Measurements from ENCODE around the gene PUSL1. TPM values are rescaled to one million over a fixed set of nuclear protein-coding genes. Genes with fewer than 3 reads are reported as not detected.

Gene PUSL1
- total and polyA plus RNA-seq, 2 of the 4 experiments (the other 2 are of a cell fraction): 10.9 to 33.0 TPM

- peaks cover 11% of the 10 kb centered on the region for H3K4me1 ChIP-seq (ENCODE audit: control insufficient read depth, insufficient read depth, low read length)
- no peak overlapping the region for H4K8ac ChIP-seq (ENCODE audit: low read depth in 2 of 2, low read length in 2 of 2)
- BruUV-seq (replicated peaks): no TSS peak
- no peak overlapping the region for H3K56ac ChIP-seq (ENCODE audit: extremely low read depth, insufficient read depth, low read length)
- no peak overlapping the region for H2BK15ac ChIP-seq (ENCODE audit: low read depth, low read length)
- in situ Hi-C loops (cut with MboI; ENCODE audit: low sequenced_read_pairs): no loop called here
- no peak for TF ChIP-seq ELK1 (IDR thresholded peaks at IDR 0.05; ENCODE audit: borderline replicate concordance, low read depth, low read length)
- TF ChIP-seq POLR2A (IDR thresholded peaks at IDR 0.05; ENCODE audit: low read depth, low read length): no peak
- TF ChIP-seq FOS (IDR thresholded peaks at IDR 0.05; ENCODE audit: low read depth, low read length): no peak
- no peak for TF ChIP-seq BHLHE40 (IDR thresholded peaks at IDR 0.05; ENCODE audit: low read depth, low read length)
- no peak for TF ChIP-seq SMC3 (IDR thresholded peaks at IDR 0.05; ENCODE audit: low read depth, low read length)
- TF ChIP-seq, protein P1, sequence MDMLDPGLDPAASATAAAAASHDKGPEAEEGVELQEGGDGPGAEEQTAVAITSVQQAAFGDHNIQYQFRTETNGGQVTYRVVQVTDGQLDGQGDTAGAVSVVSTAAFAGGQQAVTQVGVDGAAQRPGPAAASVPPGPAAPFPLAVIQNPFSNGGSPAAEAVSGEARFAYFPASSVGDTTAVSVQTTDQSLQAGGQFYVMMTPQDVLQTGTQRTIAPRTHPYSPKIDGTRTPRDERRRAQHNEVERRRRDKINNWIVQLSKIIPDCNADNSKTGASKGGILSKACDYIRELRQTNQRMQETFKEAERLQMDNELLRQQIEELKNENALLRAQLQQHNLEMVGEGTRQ (IDR thresholded peaks at IDR 0.05; ENCODE audit: low read depth, low read length): no peak
- no peaks in the 10 kb centered on the region for H3K9me3 ChIP-seq (ENCODE audit: control insufficient read depth, insufficient read depth, low read length)
- no peak overlapping the region for H3K4me3 ChIP-seq (ENCODE audit: insufficient read depth, low read depth, low read length)
- WGBS, 2 experiments (ENCODE audit: extremely low coverage in 2 of 2, insufficient read length in 1 of 2): 94% methylated on average over 13 of the region's 22 CpGs; no CpG with 5 or more reads in 1 of the 2 experiments
- H2AK5ac ChIP-seq (ENCODE audit: low read depth, low read length): no peak overlapping the region
- H3K79me1 ChIP-seq (ENCODE audit: low read depth in 1 of 2, low read length in 2 of 2): peaks cover 12 to 49% of the 10 kb centered on the region in 2 experiments
- peak overlapping the region; percentile 72 for H2AK9ac ChIP-seq (replicated peaks; ENCODE audit: low read depth, low read length, poor library complexity)
- no peak overlapping the region for H3K14ac ChIP-seq (replicated peaks; ENCODE audit: low read depth, low read length)
- no peak overlapping the region for H2AFZ ChIP-seq (replicated peaks; ENCODE audit: low read length, poor library complexity)
- H4K91ac ChIP-seq (ENCODE audit: insufficient read depth, low read depth, low read length): no peak overlapping the region
- H3K36me3 ChIP-seq (ENCODE audit: control insufficient read depth, insufficient read depth, low read length): peaks cover 58% of the 10 kb centered on the region
- H4K20me1 ChIP-seq (ENCODE audit: insufficient read depth, low read length): peaks cover 43% of the 10 kb centered on the region
- H3K18ac ChIP-seq (ENCODE audit: low read depth, low read length): no peak overlapping the region
- DNase-seq (no peak), ATAC-seq (ENCODE audit: low read depth) (no peak)
- no peak overlapping the region for H3K4me2 ChIP-seq (ENCODE audit: low read depth, low read length)
- no peak overlapping the region for H3K9ac ChIP-seq (ENCODE audit: low read depth, low read length)
- no peak overlapping the region for H2BK120ac ChIP-seq (ENCODE audit: low read depth, low read length)
- H3K23ac ChIP-seq (ENCODE audit: low read depth, low read length): no peak overlapping the region
- H3K27me3 ChIP-seq (ENCODE audit: control insufficient read depth, insufficient read depth, low read length): no peaks in the 10 kb centered on the region
- CTCF ChIA-PET: no interaction called here
- peaks cover 3% of the 10 kb centered on the region for H3K9me1 ChIP-seq (ENCODE audit: insufficient read depth, low read length)
- H2BK5ac ChIP-seq (ENCODE audit: low read depth, low read length, poor library complexity, severe bottlenecking): no peak overlapping the region
- POLR2A ChIA-PET (ENCODE audit: unreplicated experiment): interaction anchor here (0.6 kb wide), 2 partner anchors 59 to 64 kb away, joined by 3 to 4 read pairs; partner anchors contain the start of gene AURKAIP1
- no peak overlapping the region for H3K27ac ChIP-seq (ENCODE audit: insufficient read depth, low read length)
- dilution Hi-C loops (cut with HindIII; ENCODE audit: low sequenced_read_pairs, unreplicated experiment): no loop called here
- H2BK20ac ChIP-seq (ENCODE audit: low read depth, low read length): no peak overlapping the region
- no peak overlapping the region for H3K4ac ChIP-seq (ENCODE audit: low read depth, low read length)
- intact Hi-C loops (cut with micrococcal nuclease): no loop called here
- no peak overlapping the region for H4K5ac ChIP-seq (ENCODE audit: low read depth, low read length)
Observed at GRCh38 chr1:1311107-1312104, 3.0 kb downstream of the PUSL1 start.
